VCaP (cell line): ENCODE data around the gene TDRD6.

Experiments
- H3K27ac ChIP-seq: fragments of 450-650 bp; 2 replicates; pipeline ENCODE4 v1.5.1; 2017
- TF ChIP-seq, protein P1 (sequence below): fragments of 450-650 bp; conservative IDR thresholded peaks from 2 replicates; pipeline ENCODE4 v1.5.1; 2017; ENCODE audit warnings: mild to moderate bottlenecking, moderate library complexity

TDRD6 gene

DNA sequence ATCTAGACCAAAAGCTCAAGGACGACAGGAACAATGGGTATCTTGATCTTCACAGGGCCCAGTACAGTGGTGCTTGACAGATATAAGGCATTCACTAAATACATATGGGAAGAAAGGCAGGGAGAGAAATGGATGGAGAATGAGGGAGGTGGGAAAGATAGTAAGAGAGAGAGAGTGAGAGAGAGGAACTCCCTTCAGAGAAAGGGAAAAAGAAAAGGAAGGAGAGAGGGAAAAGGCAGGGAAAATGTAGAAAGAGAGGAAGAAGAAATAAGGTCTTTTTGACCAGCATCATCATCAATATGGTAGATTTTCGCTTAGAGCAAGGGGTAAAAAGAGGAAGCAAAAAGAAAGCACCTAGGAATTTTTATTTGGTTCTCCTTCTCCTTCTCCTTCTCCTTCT lies 58.3 kb downstream of the TDRD6 start:
- TF ChIP-seq, protein P1, sequence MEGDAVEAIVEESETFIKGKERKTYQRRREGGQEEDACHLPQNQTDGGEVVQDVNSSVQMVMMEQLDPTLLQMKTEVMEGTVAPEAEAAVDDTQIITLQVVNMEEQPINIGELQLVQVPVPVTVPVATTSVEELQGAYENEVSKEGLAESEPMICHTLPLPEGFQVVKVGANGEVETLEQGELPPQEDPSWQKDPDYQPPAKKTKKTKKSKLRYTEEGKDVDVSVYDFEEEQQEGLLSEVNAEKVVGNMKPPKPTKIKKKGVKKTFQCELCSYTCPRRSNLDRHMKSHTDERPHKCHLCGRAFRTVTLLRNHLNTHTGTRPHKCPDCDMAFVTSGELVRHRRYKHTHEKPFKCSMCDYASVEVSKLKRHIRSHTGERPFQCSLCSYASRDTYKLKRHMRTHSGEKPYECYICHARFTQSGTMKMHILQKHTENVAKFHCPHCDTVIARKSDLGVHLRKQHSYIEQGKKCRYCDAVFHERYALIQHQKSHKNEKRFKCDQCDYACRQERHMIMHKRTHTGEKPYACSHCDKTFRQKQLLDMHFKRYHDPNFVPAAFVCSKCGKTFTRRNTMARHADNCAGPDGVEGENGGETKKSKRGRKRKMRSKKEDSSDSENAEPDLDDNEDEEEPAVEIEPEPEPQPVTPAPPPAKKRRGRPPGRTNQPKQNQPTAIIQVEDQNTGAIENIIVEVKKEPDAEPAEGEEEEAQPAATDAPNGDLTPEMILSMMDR: no peak
- no peak overlapping the region for H3K27ac ChIP-seq

DNA sequence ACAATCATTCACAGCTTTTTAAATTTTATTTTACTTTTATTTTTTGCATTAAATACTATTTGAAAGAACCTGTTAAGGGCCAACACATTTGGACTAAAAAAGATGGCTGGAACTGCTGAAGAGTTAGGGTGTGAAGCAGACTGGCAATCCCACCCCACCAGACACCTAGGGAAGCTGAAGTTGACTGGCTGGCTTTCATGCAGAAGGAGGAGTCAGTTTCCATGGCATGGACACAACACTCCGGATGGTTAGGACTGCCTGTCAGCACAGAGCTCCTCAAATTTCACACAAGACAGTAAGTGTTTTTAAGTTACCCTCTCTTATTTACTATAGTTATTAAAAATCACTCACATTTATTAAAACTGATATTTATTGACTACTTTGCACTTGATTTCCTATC lies 59.0 kb downstream of the TDRD6 start, which contains the start of gene ANKRD66:
Gene ANKRD66 (plus strand): TSS at position 238 of the 400 bp plus-strand sequence. CDS start 5,016 bp downstream, outside the sequence.
- H3K27ac ChIP-seq: no peak within 1 kb of the TSS
- TF ChIP-seq, protein P1: no peak

DNA sequence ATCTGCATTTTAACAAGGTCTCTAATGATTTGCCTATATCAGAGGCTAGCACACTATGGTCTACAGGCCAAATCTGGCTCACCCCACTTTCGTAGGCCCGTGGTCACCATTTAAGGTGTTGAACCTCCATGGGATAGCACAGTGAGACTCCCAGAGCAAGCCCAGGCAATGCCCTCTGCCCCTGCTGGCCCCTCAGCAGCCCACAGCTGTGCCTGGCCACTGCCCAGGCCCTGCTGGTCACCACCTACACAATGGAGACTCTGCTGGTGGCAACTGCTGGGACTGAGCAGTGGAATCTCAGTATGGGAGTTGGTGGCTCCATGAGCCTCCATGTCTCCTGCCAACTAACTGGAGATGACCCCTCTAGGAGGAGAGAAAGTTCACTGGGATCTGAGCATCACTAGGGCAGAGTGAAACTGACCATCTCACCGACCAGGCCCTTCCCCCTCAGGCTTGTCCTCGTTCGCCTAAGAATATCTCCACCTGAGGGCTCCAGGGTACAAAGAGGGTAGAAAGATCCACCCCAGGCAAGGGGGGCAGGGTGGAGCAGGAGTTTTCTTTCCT lies 61.3 kb downstream of the TDRD6 start:
- peak overlapping the region; percentile 80 for H3K27ac ChIP-seq
- TF ChIP-seq, protein P1: no peak

DNA sequence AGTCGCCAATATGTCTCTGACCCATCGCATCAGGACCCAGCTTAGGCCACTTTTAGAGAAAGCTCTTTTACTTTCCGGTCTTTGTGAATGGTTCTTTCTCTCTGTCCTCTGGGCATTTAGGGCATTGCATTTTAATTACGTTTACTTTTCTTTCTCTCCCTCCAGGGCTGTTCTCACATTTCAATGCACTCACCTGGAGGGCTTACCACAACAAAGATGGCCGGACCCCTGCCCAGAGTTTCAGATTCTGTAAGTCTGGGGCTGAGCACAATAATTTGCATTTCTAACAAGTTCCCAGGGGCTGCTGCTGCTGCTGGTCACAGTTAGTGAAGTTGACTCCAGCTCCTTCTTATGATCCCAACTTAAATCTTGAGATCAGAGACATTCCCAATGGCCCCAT lies 62.0 kb downstream of the TDRD6 start:
- TF ChIP-seq, protein P1: no peak
- H3K27ac ChIP-seq: peak overlapping the region; percentile 80

DNA sequence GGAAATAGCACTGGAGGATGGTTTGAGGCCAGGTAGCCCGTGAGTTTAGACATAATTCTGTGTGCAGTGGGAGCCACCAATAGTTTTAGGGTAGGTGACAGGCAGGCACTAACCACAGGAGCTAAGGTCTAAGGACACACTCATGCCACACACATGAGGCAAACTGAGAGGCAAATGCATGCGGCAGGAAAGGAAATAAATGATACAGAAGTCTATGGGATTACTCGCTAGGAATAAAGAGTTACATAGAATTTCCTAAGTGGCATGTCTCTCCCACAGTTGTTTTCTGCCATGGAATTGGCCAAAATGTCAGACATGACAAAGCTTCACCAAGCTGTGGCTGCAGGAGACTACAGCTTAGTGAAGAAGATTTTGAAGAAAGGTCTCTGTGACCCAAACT lies 64.0 kb downstream of the TDRD6 start:
- TF ChIP-seq, protein P1: no peak

More for the DNA sequence above, 64.0 kb downstream of the TDRD6 start:
- H3K27ac ChIP-seq: peak overlapping the region; percentile 80
